Adipocyte (in vitro differentiated cells): Measurements from ENCODE around the gene CD81.
"Not testable (repeated sequence)": the region's sequence is repeated elsewhere in the genome, so short reads cannot be mapped to it uniquely, and the experiment has no call there.

Experiments
- DNase-seq: peaks from one replicate; pipeline ENCODE4 v3.0.0-alpha.2; 2015; ENCODE audit warnings: low read depth
- H3K27me3 ChIP-seq: replicated peaks from 2 replicates; pipeline ENCODE4 v1.7.0; 2013; ENCODE audit warnings: mild to moderate bottlenecking, low read length, moderate library complexity; ENCODE audit not compliant: control insufficient read depth, insufficient read depth
- H3K36me3 ChIP-seq: 2 replicates; pipeline ENCODE4 v1.7.0; 2013; ENCODE audit warnings: low read length, mild to moderate bottlenecking, moderate library complexity; ENCODE audit not compliant: control insufficient read depth, insufficient read depth, severe bottlenecking
- H3K4me1 ChIP-seq: 2 replicates; pipeline ENCODE4 v1.7.0; 2013; ENCODE audit warnings: mild to moderate bottlenecking, low read length, moderate library complexity; ENCODE audit not compliant: control insufficient read depth, insufficient read depth
- H3K4me3 ChIP-seq: 2 replicates; pipeline ENCODE4 v1.7.0; 2013; ENCODE audit warnings: mild to moderate bottlenecking, low read length, moderate library complexity
- H3K9ac ChIP-seq: 2 replicates; pipeline ENCODE4 v1.7.0; 2013; ENCODE audit warnings: mild to moderate bottlenecking, low read length, moderate library complexity
- H3K9me3 ChIP-seq: 2 replicates; pipeline ENCODE4 v1.7.0; 2013; ENCODE audit warnings: mild to moderate bottlenecking, low read length, moderate library complexity; ENCODE audit not compliant: control insufficient read depth

Gene CD81

GRCh38 chr11:2357651-2358050 is 19.5 kb upstream of the CD81 start:
- not testable (repeated sequence) for H3K27me3 ChIP-seq, DNase-seq, H3K9ac ChIP-seq, H3K36me3 ChIP-seq, H3K9me3 ChIP-seq, H3K4me3 ChIP-seq, H3K4me1 ChIP-seq

- Histone ChIP-seq H3K9ac (no peak overlapping the region), H3K9me3 (no peaks in the 10 kb centered on the region), H3K36me3 (no peaks in the 10 kb centered on the region), H3K4me1 (peaks cover 7% of the 10 kb centered on the region), H3K4me3 (no peak overlapping the region), H3K27me3 (no peaks in the 10 kb centered on the region)
- DNase-seq: no peak
Measured at GRCh38 chr11:2358754-2359442, 18.2 kb upstream of the CD81 start.

DNA sequence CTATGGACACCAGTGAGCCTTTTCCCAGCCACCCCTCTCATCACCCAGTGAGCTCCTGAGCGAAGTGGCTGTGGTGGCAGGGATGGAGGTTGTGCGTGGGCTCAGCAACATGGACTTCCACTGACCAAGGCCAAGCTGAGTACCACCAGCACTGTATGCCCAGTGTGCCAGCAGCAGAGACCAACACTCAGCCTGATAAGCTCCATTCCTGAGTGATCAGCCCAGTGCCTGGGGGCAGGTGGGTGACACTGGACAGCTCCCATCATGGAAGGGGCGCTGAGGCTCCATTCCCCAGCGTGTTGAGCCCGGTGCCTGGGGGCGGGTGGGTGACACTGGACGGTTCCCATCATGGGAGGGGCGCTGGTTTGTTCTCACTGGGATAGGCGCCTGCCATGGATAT is 17.6 kb upstream of the CD81 start:
- no peak overlapping the region for H3K9ac ChIP-seq
- no peak overlapping the region for H3K4me3 ChIP-seq
- no peak for DNase-seq

DNA sequence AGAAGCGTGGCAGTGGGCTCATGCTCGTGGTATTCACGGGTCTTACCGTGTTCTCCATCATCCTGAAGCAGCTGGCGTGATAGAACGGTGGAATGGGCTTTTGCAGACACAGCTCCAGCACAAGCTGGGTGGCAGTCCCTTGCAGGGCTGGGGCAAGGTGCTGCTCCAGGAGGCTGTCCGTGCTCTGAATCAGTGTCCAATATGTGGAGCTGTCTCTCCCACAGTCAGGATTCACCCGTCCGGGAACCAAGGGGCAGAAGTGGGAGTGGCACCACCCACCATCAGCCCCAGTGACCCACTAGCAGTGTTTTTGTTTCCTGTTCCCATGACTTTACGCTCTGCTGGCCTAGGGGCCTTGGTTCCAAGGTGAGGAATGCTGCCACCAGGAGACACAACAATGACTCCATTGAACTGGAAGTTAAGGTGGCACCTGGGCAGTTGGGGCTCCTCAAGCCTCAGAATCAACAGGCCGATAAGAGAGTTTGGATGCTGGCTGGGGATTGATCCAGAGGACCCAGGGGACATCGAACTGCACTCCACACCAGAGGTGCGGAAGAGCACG is 16.9 kb upstream of the CD81 start:
- Histone ChIP-seq H3K9me3 (no peaks in the 10 kb centered on the region), H3K4me3 (no peak overlapping the region), H3K27me3 (no peaks in the 10 kb centered on the region), H3K9ac (no peak overlapping the region), H3K4me1 (peaks cover 7% of the 10 kb centered on the region), H3K36me3 (no peaks in the 10 kb centered on the region)
- no peak for DNase-seq

More for the DNA sequence above, 17.6 kb upstream of the CD81 start:
- Histone ChIP-seq H3K27me3 (no peaks in the 10 kb centered on the region), H3K9me3 (no peaks in the 10 kb centered on the region), H3K4me1 (peaks cover 7% of the 10 kb centered on the region), H3K36me3 (no peaks in the 10 kb centered on the region)

- Histone ChIP-seq H3K4me1 (peaks cover 7% of the 10 kb centered on the region), H3K4me3 (no peak overlapping the region), H3K9me3 (no peaks in the 10 kb centered on the region), H3K9ac (no peak overlapping the region), H3K36me3 (no peaks in the 10 kb centered on the region), H3K27me3 (no peaks in the 10 kb centered on the region)
- no peak for DNase-seq
Measured at GRCh38 chr11:2361565-2361964, 15.5 kb upstream of the CD81 start.

- H3K4me3 ChIP-seq: no peak overlapping the region
Measured at GRCh38 chr11:2362414-2362813, 14.7 kb upstream of the CD81 start.

GRCh38 chr11:2363130-2363529 is 14.0 kb upstream of the CD81 start:
- peaks cover 7% of the 10 kb centered on the region for H3K4me1 ChIP-seq
- no peaks in the 10 kb centered on the region for H3K27me3 ChIP-seq
- no peak for DNase-seq
- H3K9me3 ChIP-seq: no peaks in the 10 kb centered on the region
- H3K9ac ChIP-seq: no peak overlapping the region
- no peaks in the 10 kb centered on the region for H3K36me3 ChIP-seq
- H3K4me3 ChIP-seq: no peak overlapping the region

More at GRCh38 chr11:2362414-2362813, 14.7 kb upstream of the CD81 start:
- DNase-seq: no peak
- Histone ChIP-seq H3K9ac (no peak overlapping the region), H3K4me1 (peaks cover 7% of the 10 kb centered on the region), H3K36me3 (no peaks in the 10 kb centered on the region), H3K9me3 (no peaks in the 10 kb centered on the region), H3K27me3 (no peaks in the 10 kb centered on the region)

- no peak for DNase-seq
- Histone ChIP-seq H3K4me3 (no peak overlapping the region), H3K9me3 (no peaks in the 10 kb centered on the region), H3K36me3 (no peaks in the 10 kb centered on the region), H3K4me1 (peaks cover 7% of the 10 kb centered on the region), H3K9ac (no peak overlapping the region), H3K27me3 (no peaks in the 10 kb centered on the region)
Measured at GRCh38 chr11:2363577-2364370, 13.3 kb upstream of the CD81 start.

DNA sequence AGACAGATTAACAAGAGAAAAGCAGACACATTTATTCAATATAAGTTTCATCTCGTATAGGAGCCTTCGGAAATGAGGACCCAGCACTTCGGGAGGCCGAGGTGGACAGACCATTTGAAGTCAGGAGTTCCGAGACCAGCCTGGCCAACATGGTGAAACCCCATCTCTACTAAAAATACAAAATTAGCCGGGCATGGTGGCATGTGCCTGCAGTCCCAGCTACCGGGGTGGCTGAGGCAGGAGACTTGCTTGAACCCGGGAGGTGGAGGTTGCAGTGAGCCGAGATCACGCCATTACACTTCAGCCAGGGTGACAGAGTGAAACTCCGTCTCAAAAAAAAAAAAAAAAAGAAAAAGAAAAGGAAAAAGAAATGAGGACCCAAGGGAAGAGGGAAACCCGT is 12.7 kb upstream of the CD81 start:
- H3K27me3 ChIP-seq, H3K4me1 ChIP-seq, H3K36me3 ChIP-seq, H3K9me3 ChIP-seq, H3K4me3 ChIP-seq, DNase-seq, H3K9ac ChIP-seq: not testable (repeated sequence)

DNA sequence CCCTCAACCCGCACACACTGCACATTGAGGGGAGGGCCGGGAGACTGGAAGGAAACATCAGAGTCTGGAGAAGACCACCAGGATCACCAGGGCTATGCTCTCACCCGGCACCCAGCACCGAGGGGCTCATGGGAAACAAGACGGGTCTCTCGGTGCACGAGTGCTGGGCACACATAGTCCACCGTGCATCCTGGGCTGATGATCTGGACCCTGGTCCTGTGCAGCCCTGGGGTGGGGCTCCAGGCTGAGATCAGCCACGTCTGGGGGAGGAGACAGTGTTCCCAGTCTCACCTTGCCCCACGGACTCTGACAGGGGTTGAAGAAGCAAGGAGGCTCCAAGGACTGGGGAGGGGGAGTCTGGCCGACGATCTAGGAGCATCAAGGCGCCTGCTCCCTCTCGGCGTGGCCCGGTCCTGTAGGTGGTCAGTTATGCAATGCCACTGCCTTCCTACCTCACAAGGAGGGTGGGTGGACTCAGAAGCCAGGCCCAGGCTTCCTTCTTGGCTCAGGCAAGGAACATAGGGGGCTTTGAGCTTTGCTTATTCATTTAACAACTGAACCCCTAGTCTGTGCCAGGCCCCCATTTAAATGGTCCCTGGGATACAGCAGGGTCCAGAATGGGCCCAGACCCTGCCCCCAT is 11.4 kb upstream of the CD81 start:
- H3K4me3 ChIP-seq: no peak overlapping the region
- no peaks in the 10 kb centered on the region for H3K9me3 ChIP-seq
- peaks cover 7% of the 10 kb centered on the region for H3K4me1 ChIP-seq
- H3K36me3 ChIP-seq: no peaks in the 10 kb centered on the region
- H3K27me3 ChIP-seq: no peaks in the 10 kb centered on the region
- DNase-seq: no peak
- no peak overlapping the region for H3K9ac ChIP-seq

GRCh38 chr11:2366276-2366675 is 10.8 kb upstream of the CD81 start:
- Histone ChIP-seq H3K9me3 (no peaks in the 10 kb centered on the region), H3K4me3 (no peak overlapping the region), H3K36me3 (no peaks in the 10 kb centered on the region), H3K4me1 (peaks cover 7% of the 10 kb centered on the region), H3K27me3 (no peaks in the 10 kb centered on the region), H3K9ac (no peak overlapping the region)
- no peak for DNase-seq
